TTC549 (cell line): ENCODE data around the gene INHA.

Source experiments
- FAIRE-seq: peaks from 2 replicates; lab custom pipeline; 2012; peaks lifted over from hg19 to GRCh38; lab: Jason Lieb, UNC

INHA gene

DNA sequence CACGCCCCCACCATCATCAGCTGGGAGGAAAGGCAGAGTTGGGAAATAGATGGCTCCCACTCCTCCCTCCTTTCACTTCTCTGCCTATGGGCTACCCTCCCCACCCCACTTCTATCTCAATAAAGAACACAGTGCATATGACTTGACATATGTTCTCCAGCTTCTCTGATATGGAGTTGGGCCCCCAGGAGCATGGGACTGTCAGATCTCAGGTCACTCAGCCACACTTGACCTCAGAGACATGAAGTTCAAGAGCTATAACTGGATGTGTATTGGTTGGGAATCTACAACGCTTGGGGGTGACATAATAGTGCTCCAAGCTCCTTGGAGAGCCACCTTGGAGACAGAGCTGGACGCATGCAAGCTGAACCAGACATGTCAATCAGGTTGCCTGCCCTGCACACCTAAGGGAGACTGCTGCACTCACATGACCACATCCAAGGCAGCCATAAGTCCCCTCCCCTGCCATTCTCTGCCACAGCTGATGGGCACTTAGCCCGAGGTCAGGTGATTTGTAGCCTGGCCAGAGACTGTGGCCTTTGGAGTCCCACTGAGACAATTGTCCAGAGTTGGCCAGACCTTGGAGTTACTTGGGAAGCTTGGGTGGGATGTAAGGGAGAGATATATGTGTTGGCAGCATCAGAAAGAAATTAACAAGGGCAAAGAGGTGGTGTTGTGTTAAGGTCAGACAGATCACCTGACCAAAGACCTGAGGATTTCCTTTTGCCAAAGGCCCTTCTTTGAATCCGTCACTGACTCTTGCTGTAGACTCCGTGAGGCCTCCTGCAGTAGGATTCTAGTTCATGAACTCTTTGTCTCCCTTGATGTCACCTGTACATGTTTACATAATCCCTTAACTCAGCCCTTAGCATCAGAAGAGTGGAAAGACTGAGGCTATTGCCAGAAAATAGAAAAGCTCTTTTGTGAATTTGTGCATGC lies 3.7 kb downstream of the INHA start:
- no peak for FAIRE-seq

DNA sequence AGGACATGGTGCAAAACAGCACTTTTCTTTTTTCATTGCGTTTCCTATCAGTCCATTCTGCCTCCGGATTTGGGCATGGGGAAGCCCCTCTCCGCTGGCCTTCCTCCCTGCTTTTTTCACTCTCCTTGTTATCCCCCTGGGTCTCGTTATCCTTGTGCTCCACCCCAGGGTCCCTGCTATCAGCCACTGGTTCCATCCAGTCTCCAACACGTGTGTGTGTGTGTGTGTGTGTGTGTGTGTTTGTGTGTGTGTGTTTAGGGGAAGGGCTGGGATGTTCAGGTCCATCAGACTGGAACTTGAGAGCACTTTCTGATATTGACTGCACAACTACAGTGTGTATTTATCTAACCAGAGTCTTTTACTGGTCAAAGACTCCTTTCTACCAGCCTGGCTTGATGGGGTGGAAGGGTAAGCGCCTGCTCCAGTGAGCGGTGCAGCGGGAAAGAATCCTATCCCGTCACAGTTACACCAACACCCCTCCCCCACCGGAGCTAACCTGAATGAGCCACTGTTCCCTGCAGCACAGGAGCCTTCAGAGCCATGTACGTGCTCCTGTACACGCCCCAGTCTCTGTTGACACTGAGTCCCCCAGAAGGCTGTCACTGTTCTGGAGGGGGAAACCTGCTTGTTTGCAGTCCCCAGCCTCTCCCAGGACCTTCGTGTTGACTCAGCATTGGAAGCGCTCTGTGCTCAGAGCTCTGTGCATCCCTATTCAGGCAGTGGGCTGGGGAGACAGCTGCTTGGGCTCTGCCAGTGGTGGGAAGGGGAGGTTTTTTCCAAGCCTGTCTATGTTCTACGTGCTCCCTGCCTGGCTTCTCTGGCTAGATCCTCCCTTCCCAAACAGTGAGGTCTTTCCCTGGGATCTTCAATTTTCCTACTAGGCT lies 4.6 kb downstream of the INHA start:
- no peak for FAIRE-seq

GRCh38 chr2:219578811-219579613 lies 6.9 kb downstream of the INHA start:
- FAIRE-seq, result no peak

- no peak for FAIRE-seq
Measured at GRCh38 chr2:219581346-219581745, 9.2 kb downstream of the INHA start.

DNA sequence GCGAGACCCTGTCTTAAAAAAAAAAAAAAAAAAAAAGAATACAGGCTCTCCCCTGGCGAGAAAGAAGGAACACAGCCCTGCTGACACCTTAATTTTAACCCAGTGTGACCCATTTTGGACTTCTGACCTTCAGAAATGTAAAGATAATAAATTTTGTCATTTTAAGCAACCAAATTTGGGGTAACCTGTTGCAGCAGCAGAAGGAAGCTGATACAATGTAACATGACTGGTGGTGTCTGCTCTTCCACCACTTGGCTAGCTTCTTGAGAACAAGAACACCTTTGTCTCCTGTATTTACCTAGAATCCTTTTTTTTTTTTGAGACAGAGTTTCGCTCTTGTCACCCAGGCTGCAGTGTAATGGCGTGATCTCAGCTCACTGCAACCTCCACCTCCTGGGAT lies 19.0 kb downstream of the INHA start:
- FAIRE-seq, result no peak

DNA sequence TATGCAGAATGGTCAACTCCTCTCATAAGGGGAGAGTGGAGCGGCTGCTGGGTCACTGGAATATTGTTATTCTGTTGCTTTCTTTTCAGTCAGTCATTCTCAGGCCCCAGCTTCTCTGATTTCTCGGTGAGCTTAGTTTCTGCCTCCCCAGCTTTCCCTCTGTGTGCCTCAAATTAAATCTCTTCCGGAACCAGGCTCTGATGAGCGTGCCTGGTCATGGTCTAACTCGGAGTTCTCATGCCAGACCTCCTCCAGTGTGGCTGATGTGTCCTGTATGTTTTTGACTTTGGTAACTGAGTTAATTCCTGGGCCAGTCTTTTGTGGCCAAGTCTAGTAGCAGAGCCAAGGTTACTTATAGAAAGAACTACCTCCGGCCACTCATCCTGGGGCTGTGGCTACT lies 20.6 kb downstream of the INHA start:
- no peak for FAIRE-seq

DNA sequence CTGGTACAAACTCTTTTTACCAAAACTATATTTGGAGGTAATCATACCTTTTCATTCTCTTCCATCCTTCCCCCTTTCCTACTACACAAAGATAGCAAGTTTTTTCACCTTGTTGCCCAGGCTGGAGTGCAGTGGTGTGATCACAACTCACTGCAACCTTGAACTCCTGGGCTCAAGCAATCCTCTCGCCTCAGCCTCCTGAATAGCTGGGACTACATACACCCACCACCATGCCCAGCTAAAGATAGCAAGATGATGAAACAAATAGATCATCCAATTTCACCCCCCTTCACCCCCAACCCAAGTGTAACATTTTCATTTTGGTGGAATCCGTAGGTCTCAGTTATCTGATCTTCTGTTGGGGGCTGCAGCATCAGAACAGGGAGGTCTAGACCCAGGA lies 21.0 kb downstream of the INHA start:
- no peak for FAIRE-seq

- no peak for FAIRE-seq
Measured at GRCh38 chr2:219595256-219595655, 23.1 kb downstream of the INHA start.

DNA sequence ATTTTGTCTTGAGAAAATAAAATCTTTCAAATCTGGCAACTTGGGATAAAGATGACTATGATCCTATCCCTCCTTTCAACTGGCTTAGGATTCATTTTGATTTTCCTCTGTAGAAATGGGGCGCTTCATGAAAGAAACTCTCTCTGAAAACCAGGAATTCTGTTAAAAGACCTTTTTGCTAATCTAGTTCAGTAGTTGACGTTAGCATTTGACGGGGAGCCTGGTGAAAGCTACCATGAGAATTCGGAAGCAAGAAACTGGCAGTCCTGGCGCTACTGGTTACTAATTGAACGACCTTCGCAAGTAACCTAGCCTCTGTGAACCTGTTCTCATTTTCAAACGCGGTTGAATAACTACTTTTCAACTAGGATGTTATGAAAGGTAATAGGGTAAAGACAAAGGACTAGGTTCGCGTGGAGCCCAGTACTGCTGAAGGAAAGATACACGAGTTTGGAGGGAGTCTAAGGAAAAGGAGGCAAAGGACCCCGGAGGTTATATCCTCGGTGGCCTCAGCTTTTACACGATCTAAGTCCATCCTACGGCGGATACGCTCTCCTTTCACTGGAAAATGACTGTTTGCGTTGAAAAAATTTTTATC lies 24.9 kb downstream of the INHA start:
- FAIRE-seq, result no peak

DNA sequence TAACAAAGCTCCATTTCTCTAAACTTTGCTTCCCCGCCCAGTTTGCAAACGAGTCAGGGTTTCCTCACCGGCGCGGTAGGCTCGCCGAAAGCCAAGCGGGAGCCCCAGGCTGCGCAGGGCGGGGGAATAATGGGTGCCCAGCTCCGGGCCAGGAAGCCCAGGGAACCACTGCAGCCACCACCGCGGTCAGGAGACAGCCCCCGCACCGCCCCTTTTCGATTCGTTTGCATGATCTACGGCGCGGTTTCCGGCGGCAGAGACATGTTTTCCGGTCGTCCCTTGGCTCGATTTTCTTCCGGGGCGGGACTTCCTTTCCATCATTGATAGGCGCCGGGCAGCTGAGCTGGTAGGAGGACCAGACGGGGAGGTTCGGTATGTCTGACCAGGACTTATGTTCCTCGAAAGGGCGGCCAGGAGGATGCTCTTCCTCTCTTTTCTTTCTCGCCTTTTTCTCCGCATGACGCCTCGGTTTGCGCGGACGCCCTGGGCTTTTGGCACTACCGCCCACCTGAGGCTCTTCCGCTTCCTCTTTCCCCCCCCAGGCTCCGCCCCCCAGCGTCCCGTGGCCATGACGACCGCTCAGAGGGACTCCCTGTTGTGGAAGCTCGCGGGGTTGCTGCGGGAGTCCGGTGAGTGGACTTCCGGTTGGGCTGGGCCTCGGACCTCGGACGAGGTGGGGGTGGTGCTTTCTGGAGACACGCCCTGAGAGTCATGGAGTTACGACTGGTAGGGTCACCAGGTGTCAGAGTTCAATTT lies 25.6 kb downstream of the INHA start, which contains the start of gene STK11IP:
Gene STK11IP (plus strand): TSS at position 306 of the 756 bp plus-strand sequence. CDS start 263 bp downstream, at position 569.
- FAIRE-seq, result peak; percentile 80

- FAIRE-seq, result no peak
Measured at GRCh38 chr2:219598308-219599078, 26.4 kb downstream of the INHA start.

DNA sequence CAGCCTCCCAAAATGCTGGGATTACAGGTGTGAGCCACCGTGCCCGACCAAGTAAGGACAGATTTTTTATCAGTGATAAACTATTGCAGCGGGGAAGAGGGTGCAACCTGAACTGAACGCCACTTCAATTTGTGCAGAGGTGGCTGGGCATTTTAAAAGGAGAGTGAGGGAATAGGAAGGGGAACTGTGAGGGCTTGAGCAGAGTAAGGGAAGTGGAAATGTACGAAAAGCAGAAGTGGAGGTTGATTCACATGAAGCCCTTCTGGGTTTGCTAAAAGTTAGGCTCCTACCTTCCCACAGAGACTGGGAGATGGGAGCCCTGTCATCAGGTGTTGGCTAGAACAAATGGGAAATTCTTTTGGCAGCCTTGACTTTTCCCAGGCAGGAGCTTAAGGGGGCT lies 31.7 kb downstream of the INHA start:
- no peak for FAIRE-seq

DNA sequence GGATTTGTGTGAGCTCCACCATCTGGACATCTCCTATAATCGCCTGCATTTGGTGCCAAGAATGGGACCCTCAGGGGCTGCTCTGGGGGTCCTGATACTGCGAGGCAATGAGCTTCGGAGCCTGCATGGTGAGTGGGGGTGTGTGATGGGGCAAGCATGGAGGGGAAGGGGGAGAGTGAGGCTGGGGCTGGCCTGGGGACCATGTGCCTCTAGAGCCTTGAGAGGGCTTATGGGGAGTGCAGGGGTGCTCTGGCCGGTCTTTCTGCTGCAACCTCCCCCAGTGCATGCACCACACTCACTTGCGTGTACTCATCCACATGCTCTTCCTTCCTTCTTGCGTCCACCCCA lies 33.5 kb downstream of the INHA start:
- FAIRE-seq, result no peak

DNA sequence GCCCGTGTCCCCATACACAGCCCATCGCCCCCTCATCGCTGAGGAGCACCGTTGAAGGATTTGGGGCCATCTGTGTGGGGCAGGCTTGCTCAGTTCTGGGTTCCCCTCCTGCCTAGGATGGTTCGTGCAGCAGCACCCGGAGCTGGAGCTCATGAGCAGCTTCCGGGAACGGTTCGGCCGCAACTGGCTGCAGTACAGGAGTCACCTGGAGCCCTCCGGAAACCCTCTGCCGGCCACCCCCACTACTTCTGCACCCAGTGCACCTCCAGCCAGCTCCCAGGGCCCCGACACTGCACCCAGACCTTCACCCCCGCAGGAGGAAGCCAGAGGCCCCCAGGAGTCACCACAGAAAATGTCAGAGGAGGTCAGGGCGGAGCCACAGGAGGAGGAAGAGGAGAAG lies 35.8 kb downstream of the INHA start:
- FAIRE-seq, result no peak

- no peak for FAIRE-seq
Measured at GRCh38 chr2:219608399-219608964, 36.4 kb downstream of the INHA start.

DNA sequence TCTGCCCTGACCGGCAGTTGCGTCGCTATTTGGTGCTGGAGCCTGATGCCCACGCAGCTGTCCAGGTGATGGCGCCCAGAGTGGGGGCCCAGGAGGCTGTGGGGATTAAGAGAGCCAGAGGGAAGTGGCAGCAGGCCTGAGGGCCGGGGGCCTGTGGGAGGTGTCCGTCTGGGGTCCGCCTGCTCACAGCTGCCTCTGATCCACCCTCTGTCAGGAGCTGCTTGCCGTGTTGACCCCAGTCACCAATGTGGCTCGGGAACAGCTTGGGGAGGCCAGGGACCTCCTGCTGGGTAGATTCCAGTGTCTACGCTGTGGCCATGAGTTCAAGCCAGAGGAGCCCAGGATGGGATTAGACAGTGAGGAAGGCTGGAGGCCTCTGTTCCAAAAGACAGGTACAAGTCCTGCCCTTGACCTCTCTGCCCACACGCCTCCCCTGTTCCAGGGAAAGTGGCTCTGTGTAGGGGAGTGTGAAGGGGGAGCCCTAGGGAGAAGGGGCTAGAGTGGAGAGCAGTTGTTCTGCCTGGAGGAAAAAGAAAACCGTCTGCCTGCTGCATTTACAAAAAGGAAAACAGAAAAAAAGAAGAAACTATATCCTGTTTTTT lies 37.1 kb downstream of the INHA start:
- no peak for FAIRE-seq

- FAIRE-seq, result no peak
Measured at GRCh38 chr2:219611306-219611705, 39.2 kb downstream of the INHA start.

DNA sequence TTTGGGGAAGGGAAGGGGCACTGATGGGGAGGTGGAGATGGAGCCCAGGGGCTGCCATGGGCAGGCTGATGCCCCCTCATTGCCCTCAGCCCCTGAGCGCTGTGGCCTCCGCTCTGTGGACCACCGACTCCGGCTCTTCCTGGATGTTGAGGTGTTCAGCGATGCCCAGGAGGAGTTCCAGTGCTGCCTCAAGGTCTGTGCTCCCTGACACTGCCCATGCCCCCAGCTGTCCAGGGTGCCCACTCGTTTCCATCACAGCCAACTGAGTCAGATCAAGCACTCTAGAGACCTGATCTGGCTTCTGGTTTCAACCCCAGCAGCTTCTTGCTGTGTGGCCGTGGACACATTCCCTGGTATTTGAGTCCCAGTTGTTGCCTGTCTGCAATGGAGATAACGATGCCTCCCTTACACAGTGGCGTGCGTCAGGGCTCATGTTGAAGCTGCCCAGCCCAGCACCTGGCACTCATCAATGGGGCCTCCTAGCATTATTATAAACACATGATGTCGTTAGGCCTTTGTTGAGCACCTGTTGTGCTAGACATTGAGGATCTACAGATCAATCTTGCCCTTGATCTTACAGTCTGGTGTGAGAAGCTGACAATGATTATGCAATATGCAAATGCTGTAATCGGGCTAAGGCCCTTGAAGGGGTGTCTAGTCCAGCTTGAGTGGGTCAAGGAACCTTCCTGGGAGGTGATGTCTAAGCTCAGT lies 39.9 kb downstream of the INHA start:
- FAIRE-seq, result no peak
